ENCODE measurements around the gene SELENOS.

DNA sequence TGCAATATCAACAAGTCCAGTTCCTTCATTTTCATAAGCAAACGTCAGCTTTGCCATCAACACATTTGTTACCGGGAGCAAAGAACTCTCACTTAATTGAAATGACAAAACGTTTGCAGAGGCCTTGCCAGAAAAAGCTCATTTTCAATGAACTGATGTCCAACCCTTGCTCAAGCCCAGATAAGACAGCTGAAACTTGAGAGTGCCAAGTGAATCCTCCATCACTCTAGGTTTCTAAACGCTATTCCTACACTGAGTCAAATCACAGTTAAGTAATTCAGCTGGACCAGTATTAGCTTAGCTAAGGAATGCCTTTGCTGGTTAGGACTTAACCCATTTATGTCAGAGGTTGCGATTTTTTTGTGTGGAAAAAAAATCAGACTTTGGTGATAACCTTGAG, 36.9 kb downstream of the SELENOS start:
- TF ChIP-seq EZH2 (IDR thresholded peaks at IDR 0.05; ENCODE audit: borderline replicate concordance, insufficient read depth, low read length, poor library complexity, severe bottlenecking): no peak
- TF ChIP-seq, protein P1, sequence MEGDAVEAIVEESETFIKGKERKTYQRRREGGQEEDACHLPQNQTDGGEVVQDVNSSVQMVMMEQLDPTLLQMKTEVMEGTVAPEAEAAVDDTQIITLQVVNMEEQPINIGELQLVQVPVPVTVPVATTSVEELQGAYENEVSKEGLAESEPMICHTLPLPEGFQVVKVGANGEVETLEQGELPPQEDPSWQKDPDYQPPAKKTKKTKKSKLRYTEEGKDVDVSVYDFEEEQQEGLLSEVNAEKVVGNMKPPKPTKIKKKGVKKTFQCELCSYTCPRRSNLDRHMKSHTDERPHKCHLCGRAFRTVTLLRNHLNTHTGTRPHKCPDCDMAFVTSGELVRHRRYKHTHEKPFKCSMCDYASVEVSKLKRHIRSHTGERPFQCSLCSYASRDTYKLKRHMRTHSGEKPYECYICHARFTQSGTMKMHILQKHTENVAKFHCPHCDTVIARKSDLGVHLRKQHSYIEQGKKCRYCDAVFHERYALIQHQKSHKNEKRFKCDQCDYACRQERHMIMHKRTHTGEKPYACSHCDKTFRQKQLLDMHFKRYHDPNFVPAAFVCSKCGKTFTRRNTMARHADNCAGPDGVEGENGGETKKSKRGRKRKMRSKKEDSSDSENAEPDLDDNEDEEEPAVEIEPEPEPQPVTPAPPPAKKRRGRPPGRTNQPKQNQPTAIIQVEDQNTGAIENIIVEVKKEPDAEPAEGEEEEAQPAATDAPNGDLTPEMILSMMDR (IDR thresholded peaks at IDR 0.05; ENCODE audit: poor library complexity, severe bottlenecking): no peak
